IMR-90 (cell line): ENCODE measurements around the gene SIAH2.

Experiments
- BHLHE40 ChIP-seq: fragments of 150-350 bp; IDR thresholded peaks from 2 replicates; pipeline ENCODE4 v1.6.1; 2016; ENCODE audit warnings: mild to moderate bottlenecking, low read depth, low read length
- CEBPB ChIP-seq: IDR thresholded peaks from 2 replicates; pipeline ENCODE4 v1.6.1; 2012; ENCODE audit warnings: low read depth, low read length, improper control_type of control experiment
- CHD1 ChIP-seq: IDR thresholded peaks from 2 replicates; pipeline ENCODE4 v1.6.1; 2012; ENCODE audit warnings: low read depth, low read length, improper control_type of control experiment
- CTCF ChIP-seq: conservative IDR thresholded peaks from 2 replicates; pipeline ENCODE4 v1.5.1; 2012; ENCODE audit warnings: mild to moderate bottlenecking, low read depth, low read length, improper control_type of control experiment
- ELK1 ChIP-seq: fragments of 150-350 bp; IDR thresholded peaks from 2 replicates; pipeline ENCODE4 v1.6.1; 2016; ENCODE audit warnings: low read depth, mild to moderate bottlenecking, low read length, moderate library complexity, borderline replicate concordance
- MAFK ChIP-seq: IDR thresholded peaks from 2 replicates; pipeline ENCODE4 v1.6.1; 2012; ENCODE audit warnings: low read depth, low read length, improper control_type of control experiment
- MAZ ChIP-seq: IDR thresholded peaks from 2 replicates; pipeline ENCODE4 v1.6.1; 2012; ENCODE audit warnings: low read depth, mild to moderate bottlenecking, low read length, improper control_type of control experiment, moderate library complexity, borderline replicate concordance
- POLR2A ChIP-seq: IDR thresholded peaks from 2 replicates; pipeline ENCODE4 v1.6.1; 2012; ENCODE audit warnings: mild to moderate bottlenecking, low read depth, low read length
- RAD21 ChIP-seq: IDR thresholded peaks from 2 replicates; pipeline ENCODE4 v1.6.1; 2012; ENCODE audit warnings: low read length, improper control_type of control experiment
- RFX5 ChIP-seq: IDR thresholded peaks from 2 replicates; pipeline ENCODE4 v1.8.0; 2012; ENCODE audit warnings: low read depth, mild to moderate bottlenecking, low read length, moderate library complexity
- USF2 ChIP-seq: fragments of 150-350 bp; IDR thresholded peaks from 2 replicates; pipeline ENCODE4 v1.6.1; 2017; ENCODE audit warnings: mild to moderate bottlenecking, antibody characterized with exemption, low read length, low read depth

GRCh38 chr3:150763841-150764483 is 993 bp upstream of the SIAH2 start:
- TF ChIP-seq CTCF (peak; percentile 54), CEBPB (no peak), RAD21 (peak; percentile 43; the same call in 1 of the 2 replicates), ELK1 (no peak), USF2 (no peak), MAZ (no peak), POLR2A (no peak), RFX5 (no peak), BHLHE40 (no peak), MAFK (no peak), CHD1 (no peak)
